GM21786 (cell line): ENCODE results near the gene BCDIN3D.
"Not testable (repeated sequence)": the region's sequence is repeated elsewhere in the genome, so short reads cannot be mapped to it uniquely, and the experiment has no call there.

ENCODE experiments used
- ATAC-seq: cut with Tn5 transposase; IDR thresholded peaks from one replicate; pipeline ENCODE4 v1.9.1; 2021; ENCODE audit not compliant: unreplicated experiment

The BCDIN3D gene

GRCh38 chr12:49842519-49843352 lies at the start of gene BCDIN3D:
TSS of gene BCDIN3D (minus strand) at chr12:49843106. CDS start at chr12:49843087, 19 bp downstream.
- ATAC-seq = peak; percentile 78

- no peak for ATAC-seq
Measured at GRCh38 chr12:49892084-49892731, 49.3 kb upstream of the BCDIN3D start.

GRCh38 chr12:49891476-49891875 lies 48.6 kb upstream of the BCDIN3D start:
- ATAC-seq = no peak

GRCh38 chr12:49891012-49891411 lies 48.1 kb upstream of the BCDIN3D start:
- ATAC-seq = no peak

DNA sequence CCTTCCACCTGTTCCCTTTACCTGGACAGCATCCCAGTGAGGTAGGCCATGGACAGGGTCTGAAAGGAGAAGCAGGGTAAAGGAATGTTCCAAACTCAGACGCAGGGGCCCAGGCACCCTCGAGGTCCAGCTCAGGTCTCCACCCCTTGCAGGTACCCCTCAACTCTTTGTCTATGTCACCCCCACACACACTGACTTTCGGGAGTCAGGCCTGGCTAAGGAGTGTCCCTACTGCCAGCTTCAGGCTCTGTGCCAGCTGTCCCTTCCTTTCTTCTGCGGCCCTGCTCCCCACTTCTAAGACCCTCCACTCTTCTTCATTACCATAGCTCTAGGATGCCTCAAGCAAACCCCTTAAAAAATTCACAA lies 47.2 kb upstream of the BCDIN3D start:
- ATAC-seq = no peak

DNA sequence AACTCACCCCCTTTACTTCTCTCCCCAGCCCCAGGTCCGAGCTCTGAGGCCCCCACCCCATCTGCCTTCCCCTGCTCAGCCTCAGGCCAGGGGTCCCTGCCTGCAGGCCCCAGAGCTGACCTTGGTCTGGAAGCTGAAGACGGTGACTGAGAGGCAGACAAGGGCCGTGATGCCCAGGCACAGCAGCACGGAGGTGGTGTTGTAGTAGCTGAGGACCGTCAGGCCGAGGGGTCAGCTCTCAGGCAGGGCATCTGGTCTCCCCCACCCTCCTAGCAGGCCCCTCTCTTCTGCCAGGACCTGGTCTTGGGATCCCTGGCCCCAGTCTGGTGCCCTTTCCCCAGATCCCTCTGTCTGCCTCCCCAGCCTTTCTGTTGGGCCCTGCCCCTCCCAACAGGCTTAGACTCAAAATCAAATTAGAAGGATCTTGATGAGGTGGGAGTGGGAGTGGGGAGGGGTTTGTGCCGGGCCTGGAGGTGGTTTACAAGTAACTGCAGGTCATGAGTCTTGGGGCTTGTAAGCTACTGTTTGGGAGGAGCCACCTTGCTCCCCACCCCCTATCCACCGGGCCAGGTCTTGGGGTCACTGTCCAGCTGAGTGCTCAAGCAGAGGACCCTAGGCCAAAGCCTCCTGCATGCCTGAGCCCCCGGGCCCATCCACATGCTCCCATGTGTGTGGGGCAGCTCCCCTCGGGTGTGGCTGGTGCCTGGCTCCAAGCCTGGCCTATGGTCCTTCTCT lies 46.6 kb upstream of the BCDIN3D start:
- ATAC-seq = no peak

GRCh38 chr12:49888461-49889151 lies 45.7 kb upstream of the BCDIN3D start:
- ATAC-seq = no peak

DNA sequence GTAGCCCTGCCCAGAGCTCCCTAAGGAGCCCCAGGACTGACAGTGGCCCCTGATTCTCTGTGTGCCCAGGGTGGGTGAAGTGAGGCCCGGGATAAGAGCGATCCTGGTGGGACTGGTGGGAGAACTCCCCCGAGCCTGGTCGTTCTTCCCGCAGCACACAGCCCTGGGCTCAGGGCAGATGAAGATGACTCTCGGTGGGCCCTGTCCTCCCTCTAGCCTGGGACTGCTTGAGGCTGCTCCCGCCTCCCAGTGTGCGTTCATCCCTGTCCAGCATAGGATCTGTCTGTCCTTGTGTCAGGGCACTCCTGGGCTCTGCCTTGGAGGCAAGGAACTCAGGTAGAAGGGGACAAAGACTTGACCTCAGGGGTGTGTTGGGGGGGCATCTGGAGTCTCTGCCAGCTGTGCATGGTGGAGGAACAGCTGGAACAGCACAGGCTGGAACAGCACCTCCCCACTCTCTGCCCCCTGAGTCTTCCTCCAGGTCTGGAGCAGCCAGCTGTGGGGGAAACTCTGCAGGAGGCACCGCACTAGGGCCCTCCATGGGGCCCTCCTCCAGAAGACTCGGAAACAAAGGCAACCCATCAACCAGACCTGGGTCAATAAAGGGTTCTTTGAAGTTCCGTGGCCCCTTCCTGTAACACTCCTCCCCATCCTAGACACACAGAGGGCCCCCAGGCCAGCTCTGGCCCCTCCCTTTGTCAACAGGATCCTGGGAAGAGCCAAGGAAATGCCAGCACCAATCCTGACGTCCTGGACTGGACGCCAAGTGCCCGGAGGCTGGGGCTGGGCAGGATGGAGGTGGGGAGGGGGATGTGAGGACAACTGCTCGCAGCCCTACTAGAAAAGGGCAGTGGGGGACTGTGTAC lies 44.9 kb upstream of the BCDIN3D start:
- ATAC-seq = no peak

DNA sequence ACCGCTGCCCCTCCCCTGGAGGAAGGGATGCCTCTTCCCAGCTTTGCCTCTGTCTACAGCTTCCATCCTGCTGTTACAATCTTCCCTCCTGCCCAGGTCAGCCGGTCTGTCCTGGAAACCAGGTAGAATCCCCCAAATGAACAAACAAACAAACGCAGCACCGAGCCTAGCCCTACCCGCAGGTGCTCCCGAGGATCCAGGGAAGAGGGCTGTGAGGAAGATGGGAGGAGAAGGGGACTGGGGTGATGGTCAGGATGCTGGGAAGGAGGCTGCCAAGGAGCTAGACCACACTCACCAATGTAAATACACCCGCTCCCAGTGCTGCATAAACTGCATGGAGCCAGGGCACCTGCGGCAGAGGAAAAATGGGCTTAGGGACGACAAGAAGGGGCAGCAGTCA lies 44.2 kb upstream of the BCDIN3D start:
- ATAC-seq = no peak

DNA sequence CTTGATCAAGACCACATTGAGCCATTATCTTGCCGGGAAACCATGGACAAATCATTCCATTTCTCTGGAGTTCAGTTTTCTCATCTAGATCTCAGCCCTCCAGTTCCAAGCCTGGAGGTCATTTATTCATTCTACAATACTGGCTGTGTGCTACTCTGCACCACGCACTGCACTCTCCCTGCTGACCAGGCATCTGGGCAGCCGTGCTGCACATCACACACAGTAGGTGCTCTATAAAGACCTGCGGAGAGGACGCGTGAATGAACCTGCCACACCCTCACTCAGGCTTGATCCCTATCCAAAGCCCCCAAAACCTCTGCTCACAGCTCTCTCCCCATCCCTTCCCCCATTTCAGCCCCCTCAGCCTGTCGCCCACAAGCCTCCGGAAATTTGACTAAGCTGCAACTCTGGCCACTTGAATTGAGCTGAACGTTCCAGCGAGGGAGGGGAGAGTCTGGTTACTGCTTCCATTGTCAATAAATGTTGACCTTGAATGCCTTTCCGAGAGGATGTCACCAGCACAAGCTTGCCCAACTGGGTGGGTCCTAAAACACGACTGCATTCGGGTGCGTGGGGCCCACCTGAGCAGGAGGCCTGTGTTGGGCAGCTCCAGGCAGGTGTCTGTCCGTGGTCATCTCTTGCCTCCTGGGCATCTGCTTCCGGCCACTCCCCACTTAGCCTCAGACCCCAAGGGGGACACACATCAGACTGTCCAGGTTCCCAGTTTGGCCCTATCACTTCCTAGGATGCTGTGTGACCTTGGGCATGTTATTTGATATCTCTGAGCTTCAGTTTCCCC lies 43.0 kb upstream of the BCDIN3D start:
- no peak for ATAC-seq

DNA sequence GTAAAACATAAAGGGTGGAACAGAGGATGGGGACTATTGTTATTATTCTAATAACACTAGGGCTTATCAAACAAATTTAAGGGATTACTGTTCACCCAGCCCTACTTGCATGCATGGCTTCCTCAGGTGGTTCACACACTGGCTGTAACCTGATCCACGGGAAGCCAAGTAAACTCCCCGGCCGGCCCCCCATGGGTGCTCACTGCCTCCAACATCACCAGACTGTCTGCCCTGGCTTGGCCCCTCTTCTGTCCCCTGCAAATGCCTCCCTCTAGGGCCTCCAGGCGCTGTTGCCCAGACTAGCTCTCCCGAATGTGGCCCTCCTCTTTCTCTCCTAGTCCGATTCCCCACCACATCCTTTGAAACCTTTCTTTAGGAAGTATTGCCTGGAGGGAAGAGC lies 42.2 kb upstream of the BCDIN3D start:
- no peak for ATAC-seq

- ATAC-seq = no peak
Measured at GRCh38 chr12:49882851-49883464, 40.1 kb upstream of the BCDIN3D start.

DNA sequence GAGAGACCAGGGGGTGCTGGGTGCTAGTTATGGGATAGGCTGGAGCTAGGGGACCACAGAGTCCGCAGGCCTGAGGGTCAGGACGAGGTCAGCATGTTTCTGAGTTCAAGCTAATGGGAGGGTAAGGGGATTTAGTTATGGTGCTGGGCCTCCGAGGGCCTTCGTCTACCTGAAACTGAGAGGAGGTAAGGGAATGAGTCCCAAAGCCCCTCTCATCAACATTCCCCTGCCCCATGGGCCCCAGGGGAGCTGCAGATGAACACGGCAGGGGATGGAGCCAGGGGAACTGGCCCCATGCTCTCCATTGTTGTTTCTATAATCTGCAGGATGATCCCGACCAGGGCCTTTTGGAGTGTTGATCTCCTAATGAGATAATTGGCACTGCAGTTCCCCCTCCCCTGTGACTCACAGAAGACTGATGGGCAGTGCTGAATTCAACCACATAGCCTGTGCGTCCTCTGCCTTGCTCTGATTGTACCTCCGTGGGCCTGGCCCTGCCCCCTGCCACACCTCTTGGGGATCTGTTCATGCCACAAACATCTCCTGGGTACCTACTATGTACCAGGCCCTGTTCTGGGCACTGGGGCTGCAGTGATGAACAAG lies 39.4 kb upstream of the BCDIN3D start:
- no peak for ATAC-seq

GRCh38 chr12:49881415-49882247 lies 38.7 kb upstream of the BCDIN3D start:
- ATAC-seq = no peak

DNA sequence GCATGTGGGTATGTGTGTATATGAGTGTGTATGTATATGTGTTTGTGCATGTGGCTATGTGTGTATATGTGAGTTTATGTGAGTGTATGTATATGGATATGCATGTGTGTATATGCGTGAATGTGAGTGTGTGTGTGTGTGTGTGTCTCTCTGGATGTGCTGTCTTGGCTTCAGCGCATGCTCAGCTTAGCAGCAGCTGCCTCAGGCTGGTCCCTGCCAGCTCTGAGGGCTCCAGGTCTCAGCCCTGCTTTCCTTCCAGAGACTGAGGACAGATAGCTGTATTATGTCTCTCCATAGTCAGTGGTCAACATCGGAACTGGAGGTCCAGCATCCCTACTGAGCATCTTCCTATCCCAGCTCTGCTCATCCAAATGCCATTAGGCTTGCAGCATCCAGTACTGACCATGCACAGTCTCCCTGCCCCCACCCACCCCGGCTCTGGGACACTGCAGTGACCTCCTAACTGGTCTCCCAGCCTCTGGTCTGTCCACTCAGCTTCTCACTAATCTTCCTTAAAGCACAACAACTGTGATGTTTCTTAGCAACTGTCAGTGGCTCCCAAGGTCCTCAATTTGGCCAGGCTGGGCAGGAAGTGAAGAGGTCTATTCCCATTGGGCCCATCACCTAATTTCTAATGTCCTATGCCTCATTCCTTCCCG lies 38.0 kb upstream of the BCDIN3D start:
- ATAC-seq = no peak

DNA sequence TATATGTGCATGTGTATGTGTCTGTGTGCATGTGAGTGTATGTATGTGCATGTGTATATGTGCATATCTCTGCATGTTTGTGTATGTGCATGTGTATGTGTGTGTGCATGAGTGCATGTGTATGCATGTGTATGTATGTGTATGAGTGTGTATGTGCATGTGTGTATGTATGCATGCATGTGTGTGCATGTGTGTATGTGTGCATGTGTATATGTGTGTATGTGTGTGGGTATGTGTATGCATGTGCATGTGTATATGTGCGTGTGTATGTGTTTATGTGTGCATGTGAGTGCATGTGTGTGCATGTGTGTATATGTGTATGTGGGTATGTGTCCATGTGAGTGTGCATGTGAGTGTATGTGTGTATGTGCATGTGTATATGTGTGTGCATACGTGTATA lies 36.2 kb upstream of the BCDIN3D start:
- not testable (repeated sequence) for ATAC-seq

DNA sequence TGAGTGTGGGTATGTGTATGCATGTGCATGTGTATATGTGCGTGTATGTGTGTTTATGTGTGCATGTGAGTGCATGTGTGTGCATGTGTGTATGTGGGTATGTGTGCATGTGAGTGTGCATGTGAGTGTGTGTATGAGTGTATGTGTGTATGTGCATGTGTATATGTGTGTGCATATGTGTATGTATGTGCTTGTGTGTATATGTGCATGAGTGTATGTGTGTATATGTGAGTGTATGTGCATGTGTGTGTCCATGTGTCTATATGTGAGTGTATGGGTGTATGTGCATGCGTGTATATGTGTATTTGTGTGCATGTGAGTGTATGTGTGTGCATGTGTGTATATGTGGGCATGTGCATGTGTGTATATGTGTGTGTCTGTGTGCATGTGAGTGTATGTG lies 35.1 kb upstream of the BCDIN3D start:
- no peak for ATAC-seq
